Skeletal muscle tissue (tissue), 4 donors: Measurements from ENCODE around the gene NALCN. TPM values are rescaled to one million over a fixed set of nuclear protein-coding genes. Genes with fewer than 3 reads are reported as not detected.

Experiments
- H3K27ac ChIP-seq: one replicate; pipeline ENCODE4 v1.7.0; 2013; ENCODE audit warnings: mild to moderate bottlenecking, low read depth, low read length, inconsistent platforms
- H3K27me3 ChIP-seq, 3 donors: one replicate each; pipeline ENCODE4 v1.7.0; 2013; ENCODE audit warnings: low read length in 3 of 3; ENCODE audit not compliant: control insufficient read depth in 3 of 3, insufficient read depth in 3 of 3
- H3K36me3 ChIP-seq, 3 donors: one replicate each; pipeline ENCODE4 v1.7.0; 2013; ENCODE audit warnings: low read length in 3 of 3; ENCODE audit not compliant: control insufficient read depth in 3 of 3, insufficient read depth in 3 of 3
- H3K4me1 ChIP-seq, 3 donors: one replicate each; pipeline ENCODE4 v1.7.0; 2013; ENCODE audit warnings: low read length in 3 of 3, mild to moderate bottlenecking in 3 of 3; ENCODE audit not compliant: control insufficient read depth in 3 of 3, insufficient read depth in 3 of 3
- H3K4me3 ChIP-seq, 3 donors: one replicate each; pipeline ENCODE4 v1.7.0; 2013; ENCODE audit warnings: low read length in 3 of 3
- H3K9ac ChIP-seq, 3 donors: one replicate each; pipeline ENCODE4 v1.7.0; 2013; ENCODE audit warnings: low read length in 3 of 3, mild to moderate bottlenecking in 3 of 3, moderate library complexity in 2 of 3, low read depth in 1 of 3
- H3K9me3 ChIP-seq, 3 donors: one replicate each; pipeline ENCODE4 v1.7.0; 2013; ENCODE audit warnings: low read length in 3 of 3; ENCODE audit not compliant: control insufficient read depth in 3 of 3
- total RNA-seq: library from RNA; depleted of rRNA; stranded (reverse); fragments of >200 nt; gene quantifications from one replicate; pipeline ENCODE4 v1.2.3, GENCODE V29; 2014
- donor health status: Osteomylitis.

Gene NALCN
- total RNA-seq, 1 donor from 2014 or later = 1.0 TPM

GRCh38 chr13:101267656-101268055 is 148.7 kb downstream of the NALCN start:
- Histone ChIP-seq H3K27me3 (no peaks in the 10 kb centered on the region), H3K36me3 (no peaks in the 10 kb centered on the region), H3K27ac (no peak overlapping the region), H3K9ac (no peak overlapping the region), H3K4me1 (no peaks in the 10 kb centered on the region), H3K4me3 (no peak overlapping the region), H3K9me3 (no peaks in the 10 kb centered on the region)

- no peak overlapping the region for H3K4me3 ChIP-seq
- H3K36me3 ChIP-seq = no peaks in the 10 kb centered on the region
- H3K4me1 ChIP-seq = no peaks in the 10 kb centered on the region
- no peaks in the 10 kb centered on the region for H3K27me3 ChIP-seq
- no peak overlapping the region for H3K27ac ChIP-seq
- H3K9ac ChIP-seq = no peak overlapping the region
- H3K9me3 ChIP-seq = no peaks in the 10 kb centered on the region
These were observed 150.4 kb downstream of the NALCN start for GRCh38 chr13:101265934-101266333.

- Histone ChIP-seq H3K27me3 (no peaks in the 10 kb centered on the region), H3K36me3 (no peaks in the 10 kb centered on the region), H3K9me3 (no peaks in the 10 kb centered on the region), H3K4me1 (no peaks in the 10 kb centered on the region), H3K4me3 (no peak overlapping the region), H3K9ac (no peak overlapping the region), H3K27ac (no peak overlapping the region)
These were observed 151.4 kb downstream of the NALCN start for GRCh38 chr13:101264931-101265330.

- Histone ChIP-seq H3K36me3 (no peaks in the 10 kb centered on the region), H3K4me3 (no peak overlapping the region), H3K9me3 (no peaks in the 10 kb centered on the region), H3K27me3 (no peaks in the 10 kb centered on the region), H3K4me1 (no peaks in the 10 kb centered on the region), H3K9ac (no peak overlapping the region), H3K27ac (no peak overlapping the region)
These were observed 154.0 kb downstream of the NALCN start for GRCh38 chr13:101262306-101262705.

- H3K27ac ChIP-seq = no peak overlapping the region
- no peak overlapping the region for H3K4me3 ChIP-seq
These were observed 157.8 kb downstream of the NALCN start for GRCh38 chr13:101258509-101258908.

GRCh38 chr13:101258071-101258470 is 158.2 kb downstream of the NALCN start:
- Histone ChIP-seq H3K4me1 (no peaks in the 10 kb centered on the region), H3K27ac (no peak overlapping the region), H3K4me3 (no peak overlapping the region), H3K9ac (no peak overlapping the region), H3K27me3 (no peaks in the 10 kb centered on the region), H3K9me3 (no peaks in the 10 kb centered on the region), H3K36me3 (no peaks in the 10 kb centered on the region)

More at GRCh38 chr13:101258509-101258908, 157.8 kb downstream of the NALCN start:
- H3K9me3 ChIP-seq = no peaks in the 10 kb centered on the region
- H3K27me3 ChIP-seq = no peaks in the 10 kb centered on the region
- no peak overlapping the region for H3K9ac ChIP-seq
- no peaks in the 10 kb centered on the region for H3K4me1 ChIP-seq
- no peaks in the 10 kb centered on the region for H3K36me3 ChIP-seq

- Histone ChIP-seq H3K36me3 (no peaks in the 10 kb centered on the region), H3K27ac (no peak overlapping the region), H3K4me1 (no peaks in the 10 kb centered on the region), H3K4me3 (no peak overlapping the region), H3K9ac (no peak overlapping the region), H3K9me3 (peaks cover 0 to 5% (median 0%) of the 10 kb centered on the region in 3 donors), H3K27me3 (no peaks in the 10 kb centered on the region)
These were observed 167.4 kb downstream of the NALCN start for GRCh38 chr13:101248739-101249514.

GRCh38 chr13:101242720-101243119 is 173.6 kb downstream of the NALCN start:
- Histone ChIP-seq H3K27me3 (no peaks in the 10 kb centered on the region), H3K4me3 (no peak overlapping the region), H3K27ac (no peak overlapping the region)

GRCh38 chr13:101238555-101238954 is 177.8 kb downstream of the NALCN start:
- Histone ChIP-seq H3K36me3 (no peaks in the 10 kb centered on the region), H3K4me1 (no peaks in the 10 kb centered on the region), H3K9me3 (no peaks in the 10 kb centered on the region), H3K27me3 (no peaks in the 10 kb centered on the region), H3K9ac (no peak overlapping the region), H3K4me3 (no peak overlapping the region), H3K27ac (no peak overlapping the region)

More at GRCh38 chr13:101242720-101243119, 173.6 kb downstream of the NALCN start:
- Histone ChIP-seq H3K36me3 (no peaks in the 10 kb centered on the region), H3K9ac (no peak overlapping the region), H3K9me3 (no peaks in the 10 kb centered on the region), H3K4me1 (no peaks in the 10 kb centered on the region)

- H3K9ac ChIP-seq = no peak overlapping the region
- H3K4me3 ChIP-seq = no peak overlapping the region
- H3K36me3 ChIP-seq = no peaks in the 10 kb centered on the region
- H3K27me3 ChIP-seq = no peaks in the 10 kb centered on the region
- H3K27ac ChIP-seq = no peak overlapping the region
- no peaks in the 10 kb centered on the region for H3K9me3 ChIP-seq
- no peaks in the 10 kb centered on the region for H3K4me1 ChIP-seq
These were observed 184.4 kb downstream of the NALCN start for GRCh38 chr13:101231751-101232428.
